Thyroid gland (tissue), 4 donors: ENCODE measurements around the gene GPC6.

ENCODE experiments used
- POLR2A ChIP-seq, 2 donors: fragments of 450-650 bp; IDR thresholded peaks; one replicate each; pipeline ENCODE4 v1.6.1; 2017; ENCODE audit warnings: antibody characterized with exemption in 2 of 2, mild to moderate bottlenecking in 2 of 2, moderate library complexity in 1 of 2
- TF ChIP-seq, protein P1 (sequence below), 6 experiments: fragments of 200-600 bp in 3 of 6; fragments of 450-650 bp in 3 of 6; sonication (generic) in 3 of 6; IDR thresholded peaks; one replicate each; pipeline ENCODE4 v1.5.1; 2016 to 2019; ENCODE audit warnings: antibody characterized with exemption in 6 of 6, mild to moderate bottlenecking in 2 of 6, inconsistent platforms in 1 of 6, moderate library complexity in 1 of 6

DNA sequence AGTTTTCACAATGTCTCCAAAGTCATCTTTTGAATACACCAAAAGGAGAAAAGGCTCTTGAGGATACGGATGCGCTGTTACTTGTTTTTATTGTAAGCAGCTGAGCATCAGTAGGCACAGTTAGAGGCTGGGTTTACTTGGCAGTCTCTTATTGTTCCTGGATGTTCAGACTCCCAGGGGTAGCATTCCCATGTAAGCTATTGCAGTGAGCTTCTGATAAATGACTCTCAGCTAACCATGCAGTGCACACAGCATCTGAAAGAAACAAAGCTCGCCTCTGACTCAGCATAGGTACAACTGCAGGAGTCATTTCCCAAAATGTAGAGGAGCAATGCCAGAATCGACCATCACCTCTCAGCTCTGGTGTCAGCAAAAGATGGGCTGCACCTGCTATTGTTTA is 1168.1 kb downstream of the GPC6 start:
- TF ChIP-seq, protein P1, sequence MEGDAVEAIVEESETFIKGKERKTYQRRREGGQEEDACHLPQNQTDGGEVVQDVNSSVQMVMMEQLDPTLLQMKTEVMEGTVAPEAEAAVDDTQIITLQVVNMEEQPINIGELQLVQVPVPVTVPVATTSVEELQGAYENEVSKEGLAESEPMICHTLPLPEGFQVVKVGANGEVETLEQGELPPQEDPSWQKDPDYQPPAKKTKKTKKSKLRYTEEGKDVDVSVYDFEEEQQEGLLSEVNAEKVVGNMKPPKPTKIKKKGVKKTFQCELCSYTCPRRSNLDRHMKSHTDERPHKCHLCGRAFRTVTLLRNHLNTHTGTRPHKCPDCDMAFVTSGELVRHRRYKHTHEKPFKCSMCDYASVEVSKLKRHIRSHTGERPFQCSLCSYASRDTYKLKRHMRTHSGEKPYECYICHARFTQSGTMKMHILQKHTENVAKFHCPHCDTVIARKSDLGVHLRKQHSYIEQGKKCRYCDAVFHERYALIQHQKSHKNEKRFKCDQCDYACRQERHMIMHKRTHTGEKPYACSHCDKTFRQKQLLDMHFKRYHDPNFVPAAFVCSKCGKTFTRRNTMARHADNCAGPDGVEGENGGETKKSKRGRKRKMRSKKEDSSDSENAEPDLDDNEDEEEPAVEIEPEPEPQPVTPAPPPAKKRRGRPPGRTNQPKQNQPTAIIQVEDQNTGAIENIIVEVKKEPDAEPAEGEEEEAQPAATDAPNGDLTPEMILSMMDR (IDR thresholded peaks at IDR 0.05), result no peak
- TF ChIP-seq POLR2A (IDR thresholded peaks at IDR 0.05), result no peak
